GM18868 (cell line): Measurements from ENCODE around the gene NMT2.
A peak's percentile ranks its signal among the peaks of the same experiment; 100 is the strongest.

ENCODE experiments used
- ATAC-seq: cut with Tn5 transposase; IDR thresholded peaks from one replicate; pipeline ENCODE4 v1.9.1; 2021; ENCODE audit warnings: mild to moderate bottlenecking, moderate library complexity; ENCODE audit not compliant: unreplicated experiment

NMT2 gene

GRCh38 chr10:15097011-15097812, 71.3 kb downstream of the NMT2 start, which contains the start of gene RPP38:
Gene RPP38 (plus strand): TSS chr10:15097355. CDS start chr10:15103315, 5,960 bp downstream.
- ATAC-seq: peak; percentile 86

GRCh38 chr10:15096661-15097010, 71.9 kb downstream of the NMT2 start:
- ATAC-seq: peak; percentile 17

GRCh38 chr10:15092855-15093408, 75.6 kb downstream of the NMT2 start:
- ATAC-seq: no peak

- ATAC-seq: no peak
These were observed 77.1 kb downstream of the NMT2 start for GRCh38 chr10:15091418-15091817.

- peak; percentile 100 for ATAC-seq
These were observed 79.8 kb downstream of the NMT2 start, which contains the start of gene ACBD7 for GRCh38 chr10:15088428-15089261. Gene ACBD7 (minus strand): TSS chr10:15088776. CDS start chr10:15088728, 48 bp downstream.

GRCh38 chr10:15084502-15084922, 84.0 kb downstream of the NMT2 start:
- ATAC-seq: no peak

GRCh38 chr10:15083674-15084501, 84.6 kb downstream of the NMT2 start:
- no peak for ATAC-seq

- ATAC-seq: no peak
These were observed 93.1 kb downstream of the NMT2 start for GRCh38 chr10:15075421-15075820.

GRCh38 chr10:15072358-15072757, 96.1 kb downstream of the NMT2 start:
- no peak for ATAC-seq

- ATAC-seq: no peak
These were observed 99.3 kb downstream of the NMT2 start for GRCh38 chr10:15069230-15069629.

GRCh38 chr10:15068802-15069201, 99.7 kb downstream of the NMT2 start:
- ATAC-seq: no peak

GRCh38 chr10:15067154-15067553, 101.3 kb downstream of the NMT2 start:
- no peak for ATAC-seq

- ATAC-seq: no peak
These were observed 107.9 kb downstream of the NMT2 start for GRCh38 chr10:15060638-15061037.

- ATAC-seq: no peak
These were observed 108.6 kb downstream of the NMT2 start for GRCh38 chr10:15059914-15060313.

GRCh38 chr10:15058689-15059088, 109.8 kb downstream of the NMT2 start:
- no peak for ATAC-seq
